Mesodermal cell (in vitro differentiated cells): ENCODE measurements around the gene DAPK2.

ENCODE experiments used
- H3K27ac ChIP-seq: 2 replicates; pipeline ENCODE4 v1.7.0; 2013; ENCODE audit warnings: mild to moderate bottlenecking, low read depth, low read length, moderate library complexity; ENCODE audit not compliant: severe bottlenecking
- H3K36me3 ChIP-seq: 2 replicates; pipeline ENCODE4 v1.7.1; 2013; ENCODE audit warnings: mild to moderate bottlenecking, low read length, moderate library complexity; ENCODE audit not compliant: control insufficient read depth, insufficient read depth
- H3K4me1 ChIP-seq: one replicate; pipeline ENCODE4 v1.7.1; 2013; ENCODE audit warnings: mild to moderate bottlenecking, low read length; ENCODE audit not compliant: insufficient read depth, control insufficient read depth, poor library complexity, severe bottlenecking
- H3K4me3 ChIP-seq: 2 replicates; pipeline ENCODE4 v1.7.0; 2013; ENCODE audit warnings: low read length, control low read depth, mild to moderate bottlenecking; ENCODE audit not compliant: insufficient read depth, poor library complexity, severe bottlenecking; ENCODE audit errors: extremely low read depth
- H3K9me3 ChIP-seq: 2 replicates; pipeline ENCODE4 v1.7.1; 2013; ENCODE audit warnings: mild to moderate bottlenecking, low read length, moderate library complexity; ENCODE audit not compliant: control insufficient read depth
- WGBS, 2 experiments: methylation state at CpG; one replicate each; pipeline ENCODE4 v1.1.5; 2013; ENCODE audit warnings: missing lambda C conversion rate in 2 of 2; ENCODE audit not compliant: insufficient coverage in 2 of 2; 5-methylcytosine and 5-hydroxymethylcytosine counted together

The DAPK2 gene

GRCh38 chr15:63953524-63953923 lies 92.8 kb downstream of the DAPK2 start:
- no CpG with 5 or more reads among the region's 2 CpGs for WGBS, 2 experiments
- H3K9me3 ChIP-seq = no peaks in the 10 kb centered on the region

DNA sequence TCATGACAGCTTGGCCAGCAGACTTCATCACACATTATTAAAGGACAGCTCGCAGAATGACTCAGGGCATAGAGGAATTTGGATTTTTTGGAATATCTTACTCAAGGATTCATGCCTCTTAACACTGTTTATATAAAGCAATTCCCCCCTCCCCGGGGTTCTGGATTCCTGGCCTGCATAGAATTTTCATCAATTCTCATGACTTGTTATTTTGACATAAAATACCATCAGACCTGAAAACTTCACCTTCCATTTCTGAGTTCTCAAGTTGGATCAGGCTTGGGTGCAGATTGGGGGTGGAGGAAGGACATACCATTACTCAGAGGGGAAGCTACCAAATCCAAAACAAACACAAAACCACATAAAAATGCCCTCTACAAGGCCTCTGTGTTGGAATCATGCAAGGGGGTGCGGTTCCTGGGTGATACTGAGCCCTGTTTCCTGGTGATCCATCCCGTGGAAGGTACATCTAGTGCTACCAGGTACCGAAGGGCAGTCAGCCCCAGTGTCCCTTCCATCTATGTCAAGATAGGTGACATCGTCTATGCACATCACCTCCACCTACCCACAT lies 95.3 kb downstream of the DAPK2 start:
- WGBS, 2 experiments = 100% methylated on average over 1 to 3 of the region's 6 CpGs

More at GRCh38 chr15:63953524-63953923, 92.8 kb downstream of the DAPK2 start:
- Histone ChIP-seq H3K36me3 (no peaks in the 10 kb centered on the region), H3K4me1 (peaks cover 5% of the 10 kb centered on the region), H3K27ac (no peak overlapping the region), H3K4me3 (no peak overlapping the region)

DNA sequence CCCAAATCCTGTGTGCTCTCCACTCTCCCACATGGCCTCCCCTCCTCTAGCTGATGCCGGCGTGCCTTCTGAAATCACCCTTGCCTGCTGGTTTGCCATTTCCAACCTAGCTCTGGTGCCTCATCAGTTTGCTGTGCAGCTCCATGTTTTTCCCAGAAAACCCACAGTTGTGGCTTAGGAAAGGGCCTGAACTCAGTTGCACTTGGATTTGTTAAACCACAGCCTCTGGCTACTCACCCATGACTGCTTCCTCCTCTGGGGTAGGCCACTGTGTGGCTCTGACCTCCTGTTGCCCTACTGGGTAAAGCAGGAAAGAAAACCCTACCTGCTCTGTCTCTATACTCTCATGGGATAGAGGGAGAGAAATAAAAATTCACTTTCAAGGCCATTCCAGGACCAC lies 97.3 kb downstream of the DAPK2 start:
- Histone ChIP-seq H3K9me3 (no peaks in the 10 kb centered on the region), H3K4me3 (no peak overlapping the region), H3K27ac (no peak overlapping the region), H3K4me1 (peaks cover 5% of the 10 kb centered on the region), H3K36me3 (no peaks in the 10 kb centered on the region)
- WGBS, 2 experiments = 93 to 100% methylated on average over 2 of the region's 2 CpGs

More for the DNA sequence above, 95.3 kb downstream of the DAPK2 start:
- Histone ChIP-seq H3K36me3 (no peaks in the 10 kb centered on the region), H3K4me1 (peaks cover 5% of the 10 kb centered on the region), H3K4me3 (no peak overlapping the region), H3K9me3 (no peaks in the 10 kb centered on the region), H3K27ac (no peak overlapping the region)

GRCh38 chr15:63948436-63948835 lies 97.8 kb downstream of the DAPK2 start:
- no peak overlapping the region for H3K4me3 ChIP-seq
- WGBS, 2 experiments = 86 to 94% methylated on average over 5 of the region's 5 CpGs
- peaks cover 5% of the 10 kb centered on the region for H3K4me1 ChIP-seq
- H3K9me3 ChIP-seq = no peaks in the 10 kb centered on the region
- no peak overlapping the region for H3K27ac ChIP-seq
- H3K36me3 ChIP-seq = no peaks in the 10 kb centered on the region

- H3K36me3 ChIP-seq = no peaks in the 10 kb centered on the region
- no peak overlapping the region for H3K27ac ChIP-seq
- peaks cover 5% of the 10 kb centered on the region for H3K4me1 ChIP-seq
- H3K4me3 ChIP-seq = no peak overlapping the region
- no peaks in the 10 kb centered on the region for H3K9me3 ChIP-seq
- WGBS, 2 experiments = 100% methylated on average over 1 to 2 of the region's 4 CpGs
These were observed 99.1 kb downstream of the DAPK2 start for GRCh38 chr15:63947228-63947627.

GRCh38 chr15:63946524-63947065 lies 99.7 kb downstream of the DAPK2 start:
- 89 to 92% methylated on average over 4 of the region's 4 CpGs for WGBS, 2 experiments
- no peaks in the 10 kb centered on the region for H3K9me3 ChIP-seq
- no peaks in the 10 kb centered on the region for H3K36me3 ChIP-seq
- H3K4me3 ChIP-seq = no peak overlapping the region
- H3K4me1 ChIP-seq = peaks cover 5% of the 10 kb centered on the region
- H3K27ac ChIP-seq = no peak overlapping the region

GRCh38 chr15:63945838-63946298 lies 100.4 kb downstream of the DAPK2 start:
- Histone ChIP-seq H3K4me1 (peaks cover 1% of the 10 kb centered on the region), H3K9me3 (no peaks in the 10 kb centered on the region), H3K36me3 (no peaks in the 10 kb centered on the region), H3K27ac (no peak overlapping the region), H3K4me3 (no peak overlapping the region)
- 90 to 92% methylated on average over 5 to 9 of the region's 9 CpGs for WGBS, 2 experiments

- Histone ChIP-seq H3K27ac (no peak overlapping the region), H3K4me1 (peaks cover 1% of the 10 kb centered on the region), H3K4me3 (no peak overlapping the region), H3K9me3 (no peaks in the 10 kb centered on the region), H3K36me3 (no peaks in the 10 kb centered on the region)
- WGBS, 2 experiments = 65 to 76% methylated on average over 5 to 6 of the region's 8 CpGs
These were observed 101.1 kb downstream of the DAPK2 start for GRCh38 chr15:63945007-63945788.

- Histone ChIP-seq H3K4me3 (no peak overlapping the region), H3K4me1 (peaks cover 7% of the 10 kb centered on the region), H3K9me3 (no peaks in the 10 kb centered on the region), H3K27ac (no peak overlapping the region), H3K36me3 (no peaks in the 10 kb centered on the region)
- WGBS, 2 experiments = 90 to 91% methylated on average over 1 to 3 of the region's 3 CpGs
These were observed 101.7 kb downstream of the DAPK2 start for GRCh38 chr15:63944681-63944955.

GRCh38 chr15:63943829-63944680 lies 102.2 kb downstream of the DAPK2 start:
- WGBS, 2 experiments = 85 to 90% methylated on average over 7 to 8 of the region's 9 CpGs
- Histone ChIP-seq H3K9me3 (no peaks in the 10 kb centered on the region), H3K4me3 (no peak overlapping the region)

More at GRCh38 chr15:63943829-63944680, 102.2 kb downstream of the DAPK2 start:
- no peak overlapping the region for H3K27ac ChIP-seq
- no peaks in the 10 kb centered on the region for H3K36me3 ChIP-seq
- H3K4me1 ChIP-seq = peaks cover 10% of the 10 kb centered on the region
